ENCODE data around the gene LRIG1.

Gene LRIG1

GRCh38 chr3:66466606-66467270 is 34.1 kb downstream of the LRIG1 start:
- no peak for DNase-seq

- no peak for DNase-seq
Observed at GRCh38 chr3:66465587-66465986, 35.2 kb downstream of the LRIG1 start.

GRCh38 chr3:66465034-66465433 is 35.8 kb downstream of the LRIG1 start:
- no peak for DNase-seq

DNA sequence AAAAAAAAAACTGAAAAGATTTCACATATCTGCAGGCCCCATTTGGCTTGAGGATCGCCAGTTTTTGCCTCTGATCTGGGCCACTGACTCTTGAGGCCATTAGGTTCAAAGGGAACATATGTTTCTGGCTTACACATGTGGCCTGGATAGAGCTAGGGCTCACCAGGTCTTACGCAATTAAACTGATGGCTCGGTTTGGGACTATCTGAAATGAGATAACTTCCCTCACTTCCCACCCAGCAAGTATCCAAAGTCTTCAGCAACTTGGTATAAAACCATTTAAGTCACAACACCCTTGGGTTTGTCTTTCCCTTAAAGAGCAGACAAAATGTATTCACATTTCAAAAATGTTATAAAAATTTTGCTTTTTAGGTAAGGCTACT is 36.3 kb downstream of the LRIG1 start:
- no peak for DNase-seq

DNA sequence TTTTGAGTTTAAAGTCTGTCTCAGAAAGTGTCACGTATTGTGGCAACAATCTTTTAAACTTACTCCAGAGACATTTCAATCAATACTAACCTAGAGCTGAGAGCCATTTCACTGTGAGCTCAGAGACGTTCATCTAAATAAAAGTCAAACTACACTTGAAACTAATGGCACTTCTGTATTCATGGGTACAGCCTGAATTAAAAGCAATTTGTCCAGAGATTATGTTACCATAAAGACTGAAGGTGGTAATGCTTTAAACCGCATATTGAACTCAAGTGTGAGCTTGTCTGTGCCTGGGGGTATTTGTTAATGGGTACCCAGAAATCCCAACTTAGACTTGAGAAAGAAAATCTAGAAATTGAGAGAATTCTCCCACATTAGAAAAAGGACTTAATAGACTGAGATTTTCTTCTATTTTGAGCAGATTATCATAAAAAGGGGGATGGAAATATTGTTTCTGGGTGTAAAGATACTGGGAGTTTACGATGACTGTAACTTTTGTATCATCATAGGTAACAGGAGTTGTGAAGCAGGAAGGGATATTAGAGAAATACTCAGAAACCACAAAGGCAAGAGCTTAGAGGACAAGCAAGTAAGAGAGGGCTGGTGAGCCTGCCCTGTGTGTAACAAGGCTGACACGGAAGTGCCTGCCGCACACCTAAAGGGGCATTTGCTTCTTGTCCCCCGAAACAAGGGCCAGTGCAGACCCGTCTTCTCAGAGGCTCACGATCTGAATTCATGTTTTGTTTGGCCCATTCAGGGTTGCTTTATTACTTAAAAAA is 36.9 kb downstream of the LRIG1 start:
- DNase-seq = no peak

GRCh38 chr3:66463054-66463631 is 37.7 kb downstream of the LRIG1 start:
- no peak for DNase-seq

GRCh38 chr3:66457252-66457651 is 43.6 kb downstream of the LRIG1 start:
- DNase-seq = no peak

DNA sequence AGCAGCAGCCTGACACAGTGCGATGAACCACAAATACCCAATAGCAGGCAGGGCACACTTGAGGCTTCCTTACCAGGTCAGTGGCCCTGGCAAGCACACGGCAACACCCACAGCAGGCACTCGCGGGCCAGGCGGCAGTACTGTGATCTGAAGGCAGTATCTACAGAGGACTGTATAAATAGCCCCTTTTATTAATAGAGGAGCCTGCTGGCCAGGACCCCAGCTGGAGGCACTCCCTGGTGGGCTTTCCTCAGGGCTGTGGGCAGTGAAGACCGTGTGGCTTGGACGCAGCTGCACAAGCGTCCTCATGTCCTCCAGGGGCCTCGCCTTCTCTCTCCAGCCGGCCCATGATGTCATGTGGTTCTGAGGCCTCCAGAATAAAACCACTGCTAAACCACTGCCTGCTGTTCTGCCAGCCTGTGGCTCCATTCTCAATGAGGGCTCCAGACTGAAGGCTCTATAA is 44.1 kb downstream of the LRIG1 start:
- DNase-seq = no peak

GRCh38 chr3:66454464-66454859 is 46.4 kb downstream of the LRIG1 start:
- no peak for DNase-seq

DNA sequence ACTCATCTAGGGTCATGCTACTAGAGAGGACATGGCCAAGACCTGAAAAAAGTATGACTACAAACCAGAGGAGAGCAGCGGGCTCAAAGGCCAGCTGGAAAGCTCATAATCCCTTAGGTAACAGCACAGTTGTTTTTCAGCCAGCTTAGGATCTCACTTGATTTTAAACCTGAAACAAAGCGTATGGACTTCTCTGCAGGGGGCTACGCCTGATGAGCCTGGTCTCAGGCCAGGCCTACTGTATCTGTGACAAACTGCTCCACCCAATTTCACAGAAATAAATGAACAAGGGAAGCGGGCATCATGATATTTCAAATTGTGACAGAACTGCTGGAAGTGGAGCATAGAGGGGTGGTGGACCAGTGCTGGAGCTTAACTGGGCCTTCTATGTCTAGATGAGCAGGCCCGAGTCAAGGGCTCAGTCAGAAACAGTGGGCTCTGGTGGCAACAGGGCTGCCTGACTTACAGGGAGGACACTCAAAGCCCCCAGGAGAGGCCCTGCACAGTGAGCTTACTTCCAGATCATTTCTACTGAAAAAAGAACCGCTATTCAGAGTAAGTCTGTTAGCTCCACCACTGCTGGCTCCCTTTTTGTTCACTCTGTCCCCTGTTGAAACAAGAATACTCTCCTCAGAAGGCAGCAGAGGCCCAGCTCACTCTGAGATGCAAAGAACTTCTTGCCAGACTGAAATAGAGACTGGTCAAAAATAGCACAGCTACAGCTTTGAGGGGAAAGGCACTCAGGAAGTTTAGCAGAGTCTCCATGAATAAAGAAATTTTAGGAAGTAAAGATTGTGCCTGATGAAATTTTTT is 47.0 kb downstream of the LRIG1 start:
- DNase-seq = no peak

DNA sequence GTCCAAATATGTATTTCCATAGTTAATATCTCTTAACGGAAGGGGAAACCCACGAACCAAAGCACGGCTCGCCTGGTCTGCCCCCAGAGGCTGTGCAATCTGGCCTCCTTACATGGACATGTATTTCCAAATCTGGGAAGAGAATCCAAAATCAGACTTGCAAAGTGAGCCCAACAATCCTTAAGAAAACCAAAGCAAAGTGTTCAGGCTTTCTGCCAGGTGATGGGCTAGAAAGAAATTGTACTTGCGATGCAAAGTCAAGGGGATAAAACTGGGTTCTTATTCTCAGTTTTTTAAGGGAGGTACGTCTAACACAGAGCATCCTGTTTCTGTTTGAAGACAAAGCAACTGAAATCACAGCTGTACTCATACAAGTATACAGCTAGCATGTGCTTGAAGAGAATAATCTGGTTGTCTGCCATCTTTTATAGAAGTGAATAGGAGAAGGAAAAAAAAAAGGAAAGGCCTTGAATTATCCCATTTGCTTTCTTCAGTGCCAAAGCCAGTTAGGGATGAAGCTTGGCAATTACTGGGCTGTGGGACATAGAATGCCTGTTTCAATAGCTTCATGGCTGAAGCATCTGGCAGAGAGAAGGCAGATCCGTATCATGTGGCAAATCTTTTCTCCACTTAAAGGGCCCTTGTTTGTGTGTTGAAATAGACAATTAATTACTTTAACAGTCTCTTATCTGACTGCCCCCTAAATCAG is 48.4 kb downstream of the LRIG1 start:
- no peak for DNase-seq

GRCh38 chr3:66451766-66452165 is 49.1 kb downstream of the LRIG1 start:
- DNase-seq = no peak

DNA sequence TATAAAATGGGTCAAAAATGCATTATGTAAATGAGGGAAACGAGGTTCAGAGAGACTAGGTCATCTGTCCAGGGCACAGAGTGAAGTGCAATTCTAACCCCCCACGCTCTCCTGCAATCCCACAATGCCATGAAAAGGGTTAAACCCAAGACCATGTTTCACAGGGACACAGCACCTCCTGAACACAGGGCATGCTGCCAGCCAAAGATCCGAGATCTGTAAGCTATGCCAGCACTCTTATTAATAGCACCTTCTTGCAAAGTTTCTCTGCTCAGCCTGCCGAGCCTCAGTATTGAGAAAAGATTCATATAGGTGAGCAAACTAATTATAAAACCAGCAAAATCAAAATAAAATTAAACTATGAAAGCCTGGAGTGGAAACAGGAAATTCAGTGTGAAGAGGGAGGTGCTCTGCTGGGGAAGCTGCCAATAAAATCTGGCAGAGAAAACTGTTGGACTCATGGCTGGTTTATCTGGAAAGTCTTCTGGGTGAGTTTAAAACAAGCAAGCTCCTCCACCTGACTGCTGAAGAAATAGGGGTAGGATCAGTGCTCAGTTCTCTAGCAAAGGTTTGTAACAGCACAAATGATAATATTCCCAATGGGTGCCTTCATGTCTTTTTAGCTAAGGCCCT is 50.3 kb downstream of the LRIG1 start:
- DNase-seq = no peak

DNA sequence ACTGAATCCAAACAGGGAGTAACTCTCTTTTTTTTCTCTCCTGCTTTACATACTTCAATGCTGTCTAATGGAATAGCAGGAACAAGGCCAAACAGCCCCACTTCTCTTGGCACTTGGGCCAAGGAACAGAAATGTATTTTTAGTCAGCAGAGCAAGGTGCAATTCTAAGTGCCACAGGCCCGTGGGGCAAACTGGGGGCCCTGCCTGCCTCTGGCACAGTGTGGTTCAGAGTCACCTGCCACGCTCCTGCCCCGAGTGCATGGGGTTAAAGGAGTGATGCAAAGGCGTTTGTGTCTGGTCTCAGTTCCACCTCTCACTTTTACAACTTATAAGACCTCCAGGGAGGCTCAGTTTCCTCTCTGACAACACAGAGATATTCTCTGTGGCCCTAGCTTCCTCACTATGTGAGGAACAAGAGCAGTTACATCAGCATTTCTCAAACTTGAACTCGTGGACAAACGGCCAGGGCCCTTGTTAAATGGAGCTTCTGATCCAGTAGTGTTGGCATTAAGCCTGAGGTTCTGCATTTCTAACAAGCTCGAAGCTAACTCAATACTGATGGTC is 51.3 kb downstream of the LRIG1 start:
- DNase-seq = no peak

DNA sequence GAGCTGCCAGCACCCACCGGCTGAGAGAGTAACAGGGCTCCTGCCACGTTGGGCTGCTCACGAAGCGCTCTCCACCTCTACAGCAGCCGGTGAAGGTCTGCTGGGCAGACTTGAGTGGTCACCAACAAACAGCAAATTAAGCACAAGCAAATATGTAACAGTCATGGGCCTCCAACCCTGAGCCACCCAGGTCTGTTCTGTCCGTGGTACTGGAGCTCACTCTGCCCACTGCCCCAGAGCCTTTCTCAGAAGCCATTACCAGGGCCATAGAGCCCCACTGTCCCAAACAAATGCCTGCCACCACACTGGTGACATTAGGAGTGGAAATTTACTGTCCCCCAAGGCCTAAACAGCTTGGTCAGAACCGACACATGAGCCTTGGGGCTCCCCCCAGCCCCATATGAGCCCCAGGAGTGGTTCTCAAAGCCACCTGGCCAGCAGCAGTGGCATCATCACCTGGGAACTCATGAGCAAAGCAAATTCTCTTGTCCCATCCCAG is 56.6 kb downstream of the LRIG1 start:
- DNase-seq = no peak

GRCh38 chr3:66443118-66443803 is 57.6 kb downstream of the LRIG1 start:
- DNase-seq = no peak

GRCh38 chr3:66442254-66443117 is 58.3 kb downstream of the LRIG1 start:
- DNase-seq = no peak

DNA sequence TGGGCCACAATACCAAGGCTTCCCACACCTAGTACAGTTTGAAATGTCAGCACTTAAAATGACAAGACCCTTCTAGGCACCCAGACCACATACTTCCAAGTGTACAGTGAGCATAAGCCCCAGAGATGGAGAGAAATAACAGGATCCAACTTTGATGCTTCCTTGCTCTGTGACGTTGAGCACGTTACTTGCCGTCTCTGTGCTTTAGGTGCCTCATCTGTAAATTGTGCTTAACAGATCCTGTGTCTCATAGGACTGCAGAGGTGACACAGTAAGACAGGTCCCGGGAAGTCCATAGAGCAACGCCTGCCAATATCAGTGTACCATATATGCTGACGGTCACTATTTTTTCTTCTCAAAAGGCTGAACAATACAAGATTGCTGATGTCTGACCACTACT is 59.1 kb downstream of the LRIG1 start:
- no peak for DNase-seq

DNA sequence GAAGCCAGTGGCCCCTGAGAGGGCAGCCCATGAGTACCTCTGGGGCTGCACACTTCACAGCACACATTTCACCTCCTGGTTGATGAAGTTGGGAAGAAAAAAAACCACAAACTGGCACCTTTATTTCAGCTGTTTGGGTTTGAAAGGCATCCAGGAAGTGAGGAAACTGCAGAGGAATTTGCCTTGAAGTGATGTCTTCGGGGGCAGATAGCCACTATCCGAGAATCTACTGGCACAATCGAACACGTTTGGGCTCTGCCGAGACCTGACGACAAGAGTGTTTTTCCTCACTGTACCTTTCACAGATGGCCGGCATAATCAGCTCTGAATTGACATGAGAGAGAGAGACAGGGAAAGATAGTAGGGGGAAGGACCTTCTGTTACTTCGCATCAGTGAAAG is 59.7 kb downstream of the LRIG1 start:
- DNase-seq = no peak

Data from activated CD8-positive, alpha-beta memory T cell treated with anti-CD3 and anti-CD28 coated beads, Interleukin-2, amount 50 U/mL, for 48 hours (primary cell).